Glutamatergic neuron (in vitro differentiated cells): ENCODE data around the gene TVP23C. TPM values are rescaled to one million over a fixed set of nuclear protein-coding genes. Genes with fewer than 3 reads are reported as not detected.

Experiments used
- DNase-seq: peaks from one replicate; pipeline ENCODE4 v3.0.0; 2022
- H3K27ac Mint-ChIP-seq: one replicate; pipeline ENCODE4 v1.8.0; 2020; ENCODE audit warnings: mild to moderate bottlenecking, mixed read lengths, inconsistent platforms; ENCODE audit not compliant: unreplicated experiment
- H3K27me3 Mint-ChIP-seq: one replicate; pipeline ENCODE4 v1.8.0; 2020; ENCODE audit warnings: mild to moderate bottlenecking, moderate library complexity, mixed read lengths, inconsistent platforms; ENCODE audit not compliant: unreplicated experiment
- H3K36me3 Mint-ChIP-seq: one replicate; pipeline ENCODE4 v1.8.0; 2020; ENCODE audit warnings: mild to moderate bottlenecking, mixed read lengths, inconsistent platforms; ENCODE audit not compliant: unreplicated experiment
- H3K4me1 Mint-ChIP-seq: one replicate; pipeline ENCODE4 v1.8.0; 2020; ENCODE audit warnings: mild to moderate bottlenecking, low read depth, mixed read lengths, inconsistent platforms; ENCODE audit not compliant: unreplicated experiment
- H3K4me3 Mint-ChIP-seq: one replicate; pipeline ENCODE4 v1.8.0; 2020; ENCODE audit warnings: mild to moderate bottlenecking, mixed read lengths, inconsistent platforms; ENCODE audit not compliant: unreplicated experiment
- H3K9me3 Mint-ChIP-seq: one replicate; pipeline ENCODE4 v1.8.0; 2020; ENCODE audit warnings: mild to moderate bottlenecking, moderate library complexity, mixed read lengths, inconsistent platforms; ENCODE audit not compliant: unreplicated experiment
- total RNA-seq: library from RNA; stranded (reverse); fragmentation: NEBNext Ultra II Directional; extraction: Animal tissue kit (Norgen Biotek cat#: 25700); gene quantifications from one replicate; pipeline ENCODE4 v1.2.1, GENCODE V29; 2021; ENCODE audit not compliant: unreplicated experiment
- TF ChIP-seq, protein P1 (sequence below): fragments of 200-600 bp; sonication (generic); IDR thresholded peaks from one replicate; pipeline ENCODE4 v1.5.0; 2021; ENCODE audit not compliant: partially characterized antibody, unreplicated experiment

Gene TVP23C
- total RNA-seq, 1 donor from 2014 or later = 29.4 TPM

DNA sequence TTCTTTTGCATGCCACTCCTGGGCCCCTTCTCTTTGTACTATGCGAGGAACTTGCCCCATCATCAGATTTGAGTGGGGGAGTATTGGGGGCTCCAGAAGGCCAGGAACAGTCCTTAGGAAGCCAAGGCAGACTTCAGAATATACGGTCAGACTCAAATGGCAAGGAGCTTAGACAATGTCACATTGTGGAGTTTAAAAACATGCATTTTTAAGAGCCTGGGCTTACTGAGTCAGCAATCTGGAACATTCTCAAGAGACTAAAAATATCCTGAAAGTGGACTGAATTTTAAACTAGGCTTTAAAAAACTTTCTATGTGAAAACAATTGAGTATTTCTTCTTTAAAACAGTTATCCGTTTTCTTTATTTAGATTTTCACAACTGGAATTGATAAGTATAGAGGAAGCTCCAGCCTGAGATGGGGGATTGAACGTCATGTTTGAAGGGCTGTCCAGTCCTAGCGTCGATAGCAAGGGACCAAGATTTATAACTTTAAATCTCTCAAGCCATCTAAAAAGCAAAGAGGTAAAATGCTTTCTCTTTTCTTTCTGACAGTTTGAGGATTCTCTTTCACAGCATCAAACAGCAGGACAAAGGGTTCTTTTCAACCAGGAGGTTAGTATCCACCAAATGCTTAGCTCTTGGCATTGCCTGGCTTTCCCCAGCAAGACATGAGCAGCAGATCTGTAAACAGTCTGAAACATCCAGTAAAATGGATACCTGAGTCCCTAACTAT is 50.1 kb downstream of the TVP23C start:
- TF ChIP-seq, protein P1, sequence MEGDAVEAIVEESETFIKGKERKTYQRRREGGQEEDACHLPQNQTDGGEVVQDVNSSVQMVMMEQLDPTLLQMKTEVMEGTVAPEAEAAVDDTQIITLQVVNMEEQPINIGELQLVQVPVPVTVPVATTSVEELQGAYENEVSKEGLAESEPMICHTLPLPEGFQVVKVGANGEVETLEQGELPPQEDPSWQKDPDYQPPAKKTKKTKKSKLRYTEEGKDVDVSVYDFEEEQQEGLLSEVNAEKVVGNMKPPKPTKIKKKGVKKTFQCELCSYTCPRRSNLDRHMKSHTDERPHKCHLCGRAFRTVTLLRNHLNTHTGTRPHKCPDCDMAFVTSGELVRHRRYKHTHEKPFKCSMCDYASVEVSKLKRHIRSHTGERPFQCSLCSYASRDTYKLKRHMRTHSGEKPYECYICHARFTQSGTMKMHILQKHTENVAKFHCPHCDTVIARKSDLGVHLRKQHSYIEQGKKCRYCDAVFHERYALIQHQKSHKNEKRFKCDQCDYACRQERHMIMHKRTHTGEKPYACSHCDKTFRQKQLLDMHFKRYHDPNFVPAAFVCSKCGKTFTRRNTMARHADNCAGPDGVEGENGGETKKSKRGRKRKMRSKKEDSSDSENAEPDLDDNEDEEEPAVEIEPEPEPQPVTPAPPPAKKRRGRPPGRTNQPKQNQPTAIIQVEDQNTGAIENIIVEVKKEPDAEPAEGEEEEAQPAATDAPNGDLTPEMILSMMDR = no peak
- Mint-ChIP-seq H3K36me3 (peaks cover 20% of the 10 kb centered on the region), H3K27ac (no peak overlapping the region), H3K9me3 (peaks cover 3% of the 10 kb centered on the region), H3K4me3 (no peak overlapping the region), H3K27me3 (no peaks in the 10 kb centered on the region), H3K4me1 (no peaks in the 10 kb centered on the region)
- no peak for DNase-seq

DNA sequence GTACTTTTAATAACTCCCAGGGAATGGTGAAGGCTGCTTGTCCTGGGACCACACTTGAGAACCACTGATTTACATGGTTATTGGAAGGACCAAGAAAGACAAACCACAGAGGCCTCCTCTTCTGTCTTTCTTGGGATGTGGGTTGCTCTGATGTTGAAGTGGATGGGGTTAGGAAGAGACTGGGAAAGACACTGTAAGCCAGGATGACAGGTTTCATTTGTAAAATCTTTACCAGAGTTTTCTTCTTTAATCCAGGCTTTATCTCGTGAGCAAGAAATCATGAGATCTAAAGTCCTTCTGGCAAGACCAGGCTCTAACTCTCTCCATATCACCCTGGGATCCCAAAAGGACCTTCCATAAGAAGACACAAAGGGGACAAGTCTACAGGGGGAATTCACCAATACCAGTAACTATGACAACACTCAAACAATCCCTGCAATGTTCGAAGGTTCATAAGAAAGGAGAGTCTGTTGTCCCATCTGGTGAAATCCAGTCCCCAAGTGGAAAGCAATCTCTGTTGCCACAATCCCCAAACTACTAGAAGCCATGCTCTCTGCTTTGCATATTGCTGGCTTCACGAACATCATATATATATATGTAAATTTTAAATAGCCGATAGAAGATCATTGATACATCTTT is 51.1 kb downstream of the TVP23C start:
- Mint-ChIP-seq H3K9me3 (peaks cover 3% of the 10 kb centered on the region), H3K27ac (no peak overlapping the region), H3K4me1 (no peaks in the 10 kb centered on the region), H3K36me3 (peaks cover 19% of the 10 kb centered on the region), H3K4me3 (no peak overlapping the region), H3K27me3 (no peaks in the 10 kb centered on the region)
- no peak for DNase-seq
- TF ChIP-seq, protein P1 = no peak

DNA sequence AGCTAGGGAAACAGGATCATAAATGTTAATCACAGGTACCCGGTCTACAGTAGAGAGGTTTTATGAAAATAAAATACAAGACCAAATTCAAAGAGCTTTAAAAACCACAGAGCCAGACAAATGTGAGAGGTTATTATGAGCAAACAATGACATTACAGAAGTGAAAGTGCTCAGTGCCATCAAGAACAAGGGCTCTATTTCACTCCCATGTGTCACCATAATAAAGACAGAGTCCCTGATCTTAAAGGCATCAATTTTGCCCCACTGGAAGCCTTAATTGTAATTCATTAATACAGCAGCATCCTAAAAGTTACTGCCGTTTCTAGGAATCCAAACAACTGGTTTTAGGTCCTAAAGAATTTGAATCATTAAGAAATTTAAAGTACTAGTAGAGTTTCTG is 52.1 kb downstream of the TVP23C start:
- H3K36me3 Mint-ChIP-seq = peaks cover 10% of the 10 kb centered on the region
- DNase-seq = no peak
- no peak overlapping the region for H3K27ac Mint-ChIP-seq
- H3K9me3 Mint-ChIP-seq = peaks cover 3% of the 10 kb centered on the region
- H3K27me3 Mint-ChIP-seq = no peaks in the 10 kb centered on the region
- TF ChIP-seq, protein P1 = no peak
- no peak overlapping the region for H3K4me3 Mint-ChIP-seq
- H3K4me1 Mint-ChIP-seq = no peaks in the 10 kb centered on the region

DNA sequence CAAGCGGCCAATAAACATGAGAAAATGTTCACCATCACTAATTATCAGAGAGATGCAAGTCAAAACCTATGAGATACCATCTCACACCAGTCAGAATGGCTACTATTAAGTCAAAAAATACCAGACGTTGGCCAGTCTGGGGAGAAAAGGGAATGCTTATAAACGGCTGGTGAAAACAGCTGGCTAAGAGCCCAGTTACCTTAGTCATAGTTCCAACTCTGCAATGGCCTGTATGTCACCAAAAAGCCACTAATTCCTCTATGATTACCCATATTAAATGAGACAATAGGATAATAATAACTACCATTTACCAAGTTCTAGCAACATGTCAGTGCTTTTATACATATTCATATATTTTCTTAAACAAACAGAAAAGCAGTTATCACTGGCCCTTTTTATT is 52.9 kb downstream of the TVP23C start:
- DNase-seq = no peak
- H3K27ac Mint-ChIP-seq = no peak overlapping the region
- TF ChIP-seq, protein P1 = no peak
- peaks cover 2% of the 10 kb centered on the region for H3K36me3 Mint-ChIP-seq
- H3K27me3 Mint-ChIP-seq = no peaks in the 10 kb centered on the region
- no peak overlapping the region for H3K4me3 Mint-ChIP-seq
- H3K9me3 Mint-ChIP-seq = peaks cover 3% of the 10 kb centered on the region
- H3K4me1 Mint-ChIP-seq = no peaks in the 10 kb centered on the region

DNA sequence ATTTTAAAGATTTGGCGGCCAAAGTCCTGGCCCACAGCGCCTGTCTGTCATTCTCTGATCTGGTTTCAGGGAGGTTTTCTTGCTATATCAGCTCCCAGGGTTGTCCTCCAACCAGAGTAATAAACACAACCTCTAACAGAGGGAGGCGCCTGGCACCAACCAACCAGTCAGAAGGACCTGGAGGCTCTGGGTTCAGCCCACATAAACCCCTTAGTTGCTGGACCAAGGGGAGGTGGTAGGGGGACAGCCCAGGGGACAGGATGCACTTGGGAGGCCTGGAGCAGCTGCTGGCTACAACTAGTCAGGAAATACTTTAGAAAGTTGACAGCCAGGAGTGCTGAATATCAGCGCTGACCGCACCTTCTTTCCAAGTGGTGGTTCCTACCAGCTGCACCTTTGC is 54.2 kb downstream of the TVP23C start:
- no peaks in the 10 kb centered on the region for H3K27me3 Mint-ChIP-seq
- TF ChIP-seq, protein P1 = no peak
- H3K27ac Mint-ChIP-seq = no peak overlapping the region
- DNase-seq = no peak
- H3K36me3 Mint-ChIP-seq = no peaks in the 10 kb centered on the region
- peaks cover 3% of the 10 kb centered on the region for H3K9me3 Mint-ChIP-seq
- no peak overlapping the region for H3K4me3 Mint-ChIP-seq
- no peaks in the 10 kb centered on the region for H3K4me1 Mint-ChIP-seq
